NK-92 treated with Interleukin-12 subunit alpha and Interleukin-12 subunit beta, amount 100 ng/mL, for 24 hours (cell line): ENCODE results near the gene MCAT.
"Not testable (repeated sequence)": the region's sequence is repeated elsewhere in the genome, so short reads cannot be mapped to it uniquely, and the experiment has no call there.

Experiments used
- DNase-seq: peaks from one replicate; lab custom pipeline; 2025; lab: John Stamatoyannopoulos, UW

Gene MCAT

DNA sequence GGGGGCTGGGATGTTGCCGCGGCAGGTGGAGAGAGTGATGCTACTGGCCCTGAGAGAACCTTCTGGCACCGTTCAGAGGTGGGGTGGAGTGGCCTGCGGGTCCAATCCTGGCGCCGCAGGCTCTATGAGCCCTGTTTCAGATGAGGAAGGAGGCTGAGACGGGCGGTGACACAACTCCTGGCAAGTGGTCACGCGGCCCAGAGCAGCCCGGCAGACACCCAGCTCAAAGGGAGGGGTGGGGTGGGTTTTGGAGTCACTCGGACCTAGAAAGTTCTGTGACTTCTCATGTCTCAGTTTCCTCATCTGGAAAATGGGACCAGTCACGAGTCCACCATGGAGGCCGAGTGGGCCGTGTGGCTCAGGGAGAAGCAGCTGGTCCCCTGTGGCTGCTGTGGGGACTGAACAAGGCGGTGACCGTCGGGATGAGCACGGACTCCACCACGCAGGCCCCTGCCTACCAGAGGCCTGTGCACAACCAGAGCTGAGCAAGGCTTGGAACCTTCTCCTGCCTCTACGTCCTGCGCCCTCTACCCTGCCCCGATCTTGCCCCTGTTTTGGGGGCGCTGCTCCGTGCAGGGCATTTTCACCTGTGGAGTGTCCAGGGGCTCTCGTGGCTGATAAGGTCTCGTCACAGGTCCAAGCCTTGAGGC lies 11.8 kb upstream of the MCAT start:
- no peak for DNase-seq

GRCh38 chr22:43153899-43154298 lies 10.7 kb upstream of the MCAT start:
- no peak for DNase-seq

GRCh38 chr22:43152357-43153071 lies 9.3 kb upstream of the MCAT start:
- DNase-seq: no peak

GRCh38 chr22:43152003-43152356 lies 8.8 kb upstream of the MCAT start:
- DNase-seq: no peak

DNA sequence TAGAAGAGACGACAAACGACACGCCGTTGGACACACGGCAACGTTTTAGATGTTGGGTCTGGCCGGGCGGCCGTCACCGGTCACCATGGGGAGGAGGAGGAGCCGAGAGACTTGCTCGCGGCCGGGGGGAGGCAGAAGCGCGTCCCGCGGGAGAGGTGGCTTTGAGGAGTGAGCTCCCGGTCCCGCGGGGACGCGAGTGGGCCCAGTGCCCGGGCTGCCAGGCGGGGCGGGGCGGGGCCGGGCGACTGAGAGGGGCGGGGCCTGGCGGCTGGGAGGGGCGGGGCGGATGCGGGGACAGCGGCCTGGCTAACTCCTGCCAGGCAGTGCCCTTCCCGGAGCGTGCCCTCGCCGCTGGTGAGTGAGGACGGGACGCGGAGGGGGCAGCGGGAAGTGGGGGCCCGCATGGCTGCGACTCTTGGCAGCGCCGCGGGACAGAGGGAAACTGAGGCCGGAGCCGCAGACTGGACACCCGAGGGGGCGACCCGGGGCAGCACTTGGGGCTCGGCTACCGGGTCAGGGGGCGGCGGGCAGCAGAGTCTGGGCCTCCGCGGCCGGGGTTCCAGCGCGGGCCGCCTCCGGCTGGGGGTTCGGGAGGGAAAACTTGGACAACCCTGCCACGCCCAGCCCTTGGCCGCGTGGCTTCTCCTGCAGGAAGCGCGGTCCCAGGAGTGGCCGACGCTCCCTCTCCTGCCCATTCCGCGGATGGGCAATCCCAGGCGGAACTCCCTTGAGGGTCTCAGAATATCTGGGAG lies 8.2 kb upstream of the MCAT start, which contains the start of gene TSPO:
Gene TSPO (plus strand): TSS at position 309 of the 752 bp plus-strand sequence. CDS start 7,680 bp downstream, outside the sequence.
- DNase-seq: no peak

GRCh38 chr22:43150731-43151206 lies 7.6 kb upstream of the MCAT start:
- no peak for DNase-seq

- no peak for DNase-seq
These were observed 5.4 kb upstream of the MCAT start for GRCh38 chr22:43148581-43148980.

GRCh38 chr22:43147821-43148220 lies 4.6 kb upstream of the MCAT start:
- no peak for DNase-seq

GRCh38 chr22:43146332-43146731 lies 3.1 kb upstream of the MCAT start:
- DNase-seq: not testable (repeated sequence)

GRCh38 chr22:43145371-43145770 lies 2.2 kb upstream of the MCAT start:
- DNase-seq: not testable (repeated sequence)

GRCh38 chr22:43144949-43145348 lies 1.8 kb upstream of the MCAT start:
- no peak for DNase-seq

- DNase-seq: no peak
These were observed 6.4 kb downstream of the MCAT start for GRCh38 chr22:43136801-43137200.

DNA sequence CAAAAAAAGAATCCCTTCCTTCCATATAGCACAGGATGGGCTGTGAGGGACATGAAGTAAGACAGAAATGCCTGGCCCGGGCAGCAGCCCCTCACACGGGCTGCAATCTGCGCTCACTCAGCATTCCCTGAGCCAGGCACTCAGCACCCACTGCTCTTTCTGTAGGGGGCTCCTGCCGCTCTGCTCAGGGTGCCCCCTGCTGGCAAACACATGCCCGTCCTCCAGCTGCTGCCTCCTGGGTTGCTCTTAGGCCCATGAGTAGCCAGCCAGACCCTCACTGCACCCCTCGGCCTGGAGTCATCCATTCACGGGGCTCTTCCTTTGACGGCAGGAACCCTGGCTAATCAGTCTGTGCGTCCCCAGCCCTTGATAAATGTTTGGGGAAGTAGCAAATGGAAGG lies 6.9 kb downstream of the MCAT start:
- no peak for DNase-seq

DNA sequence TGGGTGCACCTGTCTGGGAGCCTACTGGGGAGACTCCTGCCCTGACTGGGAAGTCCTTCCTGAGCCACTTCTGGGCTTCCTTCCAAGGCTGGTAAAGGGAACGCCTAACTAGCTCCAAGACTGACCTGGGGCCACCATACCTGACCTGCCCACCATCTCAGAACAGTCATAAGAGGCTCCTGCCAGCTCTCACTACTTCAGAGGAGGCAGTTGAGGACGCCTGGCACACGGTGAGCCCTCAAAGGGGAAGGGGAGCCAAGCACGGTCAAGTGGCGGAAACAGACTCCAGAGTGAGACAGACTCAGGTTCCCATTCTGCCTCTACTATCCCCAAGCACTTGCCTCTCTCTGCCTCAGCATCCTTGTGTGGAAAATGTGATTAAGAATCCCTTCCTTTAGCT lies 7.6 kb downstream of the MCAT start:
- no peak for DNase-seq

DNA sequence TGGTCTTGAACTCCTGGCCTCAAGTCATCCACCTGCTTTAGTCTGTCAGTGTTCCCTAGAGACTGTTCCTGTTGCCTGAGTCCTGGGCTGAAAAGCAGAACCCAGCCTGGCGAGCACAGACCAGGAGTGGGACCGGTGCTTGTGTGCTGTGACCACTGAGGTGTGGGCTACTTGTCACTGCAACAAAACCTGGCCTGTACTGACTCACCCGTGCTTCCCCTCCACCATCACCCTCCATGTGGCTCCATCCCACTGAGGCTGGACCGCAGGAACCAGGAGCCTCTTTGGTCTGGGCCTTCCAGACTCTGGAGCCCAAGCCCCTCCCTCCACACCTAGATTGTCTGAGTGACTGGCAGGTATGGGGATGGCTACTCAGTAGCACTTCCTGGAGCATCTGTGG lies 8.6 kb downstream of the MCAT start:
- DNase-seq: no peak

DNA sequence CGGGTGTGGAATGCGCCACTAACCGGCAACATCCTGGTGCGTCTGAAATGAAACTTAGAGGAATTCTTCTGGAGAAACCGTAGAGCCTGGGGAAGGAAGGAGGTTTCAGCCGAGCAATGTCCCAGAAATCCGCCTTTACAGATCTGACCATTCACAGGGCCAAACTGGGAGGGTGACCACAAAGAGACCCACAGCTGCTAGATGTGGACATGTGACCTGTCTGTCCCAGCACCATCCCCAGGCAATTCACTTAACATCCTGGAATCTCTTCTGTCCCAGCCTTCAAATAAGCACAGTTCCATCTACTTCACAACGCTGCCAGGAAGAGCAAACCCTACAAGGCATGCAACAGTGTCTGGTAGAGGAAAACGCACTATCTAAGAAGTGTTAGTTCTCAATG lies 9.8 kb downstream of the MCAT start:
- DNase-seq: no peak

DNA sequence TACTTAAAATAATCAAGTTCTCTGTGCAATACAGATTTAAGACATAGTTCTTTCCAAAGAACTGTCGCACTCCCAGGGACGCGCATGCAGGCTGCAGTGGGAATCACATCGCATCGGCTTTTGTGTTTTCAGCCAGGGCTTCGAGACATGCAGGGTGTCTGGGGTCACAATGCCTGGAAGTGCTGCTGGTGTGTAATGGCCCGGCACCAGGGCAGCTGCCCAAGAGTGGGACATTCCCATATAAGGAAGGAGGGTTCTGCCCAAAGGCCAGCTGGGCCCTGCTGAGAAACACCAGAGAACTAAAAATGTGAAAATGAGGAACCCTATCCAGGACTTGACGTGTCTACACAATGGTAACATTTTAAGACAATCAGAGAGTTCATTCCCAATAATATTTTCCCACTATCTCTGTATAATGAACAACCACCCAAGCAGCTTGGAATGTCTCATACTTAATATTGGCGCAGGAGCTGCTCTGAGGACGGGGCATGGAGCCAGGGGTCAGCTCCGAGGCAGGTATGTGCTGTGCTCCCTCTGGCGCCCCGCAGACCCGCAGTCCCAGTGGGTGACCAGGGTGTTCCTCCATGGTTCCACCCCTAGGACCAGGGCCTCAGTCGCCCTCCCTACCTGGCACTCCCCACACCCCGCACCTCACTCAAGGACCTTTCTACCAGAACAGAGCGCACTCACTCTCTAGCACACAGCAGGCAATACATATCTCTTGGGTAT lies 11.3 kb downstream of the MCAT start:
- DNase-seq: no peak

GRCh38 chr22:43129426-43130425 lies 13.5 kb downstream of the MCAT start:
- DNase-seq: no peak

- no peak for DNase-seq
These were observed 14.2 kb downstream of the MCAT start for GRCh38 chr22:43128928-43129424.

GRCh38 chr22:43128116-43128515 lies 15.1 kb downstream of the MCAT start:
- no peak for DNase-seq
